GM19193 (cell line): ENCODE results near the gene CIPC.

ENCODE experiments used
- POLR2A ChIP-seq: IDR thresholded peaks from 4 replicates; pipeline ENCODE4 v1.6.1; 2011; ENCODE audit not compliant: insufficient read depth, insufficient read length; ENCODE audit errors: extremely low read depth

The CIPC gene

DNA sequence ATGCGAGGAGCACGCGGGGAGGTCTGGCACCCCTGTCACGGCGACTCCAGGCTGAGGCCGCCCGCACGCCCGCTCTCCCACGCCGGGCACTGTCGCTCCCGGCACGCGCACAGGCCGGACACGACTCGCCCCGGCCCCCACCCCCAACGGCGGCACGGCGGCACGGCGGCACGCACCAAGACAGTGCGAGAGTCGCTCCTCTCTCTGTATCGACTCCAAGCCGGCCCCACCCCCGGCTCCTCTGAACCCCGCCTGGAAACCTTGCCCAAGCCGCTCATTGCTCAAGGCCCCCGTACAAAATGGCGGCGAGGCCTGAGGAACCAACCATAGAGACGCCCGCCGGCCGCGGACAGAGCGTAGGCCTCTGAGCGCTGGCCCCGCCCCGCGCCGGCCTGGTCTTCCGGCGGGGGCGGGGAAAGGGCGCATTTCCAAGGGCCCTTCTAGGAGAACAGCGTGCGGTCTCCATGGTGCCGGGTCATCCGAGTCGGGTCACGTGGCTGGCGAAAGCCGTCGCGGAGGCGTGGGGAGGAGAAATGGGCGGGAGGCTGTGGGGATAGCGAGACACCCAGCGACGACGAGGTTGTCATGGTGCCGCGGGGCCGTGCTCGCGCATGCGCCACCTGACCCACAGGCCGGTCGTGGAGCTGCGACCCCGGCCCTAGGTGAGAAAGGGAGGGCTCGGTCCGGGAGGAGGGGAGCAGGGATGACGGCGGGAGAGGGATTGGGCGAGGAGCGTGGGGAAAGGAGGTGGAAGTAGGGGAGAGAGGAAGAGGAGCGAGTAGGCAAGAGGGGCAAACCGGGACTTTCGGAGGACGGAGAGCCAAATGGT is at the start of gene CIPC:
Gene CIPC (plus strand): TSS at position 559 of the 829 bp plus-strand sequence. CDS start 7,451 bp downstream, outside the sequence.
- peak; percentile 76 for TF ChIP-seq POLR2A

GRCh38 chr14:77051116-77051515 is 46.9 kb upstream of the CIPC start:
- TF ChIP-seq POLR2A = no peak

GRCh38 chr14:77052281-77053044 is 45.6 kb upstream of the CIPC start:
- no peak for TF ChIP-seq POLR2A

DNA sequence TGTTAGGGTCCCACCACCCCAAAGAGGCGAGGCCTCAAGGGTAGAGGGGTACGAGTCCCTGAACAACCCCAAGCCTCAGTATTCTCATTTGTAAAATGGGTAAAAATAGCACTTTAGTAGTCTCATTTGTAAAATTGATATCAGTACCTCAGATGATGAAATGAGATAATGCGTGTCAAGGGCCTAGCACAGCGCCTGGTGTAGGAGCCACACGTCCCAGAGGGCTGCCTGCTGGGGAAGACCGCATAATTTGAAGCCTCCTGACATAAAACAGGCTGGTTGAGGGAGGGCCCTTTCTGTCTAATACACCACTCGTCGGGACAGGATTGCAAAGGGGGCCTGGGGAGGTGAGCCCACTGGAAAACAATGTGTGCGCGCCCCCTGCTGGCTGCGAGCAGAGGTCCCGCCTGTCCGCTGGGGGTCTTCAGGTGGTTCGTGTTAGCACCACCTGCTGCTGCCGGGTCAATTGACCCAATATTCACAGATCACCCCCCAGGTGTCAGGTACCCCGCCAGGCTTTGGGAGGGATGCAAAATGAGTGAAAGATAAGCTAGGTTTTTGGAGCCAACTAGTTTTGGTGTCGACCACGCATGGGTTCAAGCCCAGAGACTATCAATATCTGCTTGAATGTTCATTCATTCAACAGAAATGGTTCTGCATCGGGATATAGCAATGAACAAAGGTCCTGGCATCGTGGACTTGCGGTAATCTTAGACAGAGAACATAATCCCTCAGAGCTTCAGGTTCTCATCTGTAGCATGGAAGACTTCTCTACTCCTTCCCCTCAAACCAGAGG is 44.8 kb upstream of the CIPC start:
- no peak for TF ChIP-seq POLR2A

GRCh38 chr14:77055306-77055705 is 42.8 kb upstream of the CIPC start:
- no peak for TF ChIP-seq POLR2A

DNA sequence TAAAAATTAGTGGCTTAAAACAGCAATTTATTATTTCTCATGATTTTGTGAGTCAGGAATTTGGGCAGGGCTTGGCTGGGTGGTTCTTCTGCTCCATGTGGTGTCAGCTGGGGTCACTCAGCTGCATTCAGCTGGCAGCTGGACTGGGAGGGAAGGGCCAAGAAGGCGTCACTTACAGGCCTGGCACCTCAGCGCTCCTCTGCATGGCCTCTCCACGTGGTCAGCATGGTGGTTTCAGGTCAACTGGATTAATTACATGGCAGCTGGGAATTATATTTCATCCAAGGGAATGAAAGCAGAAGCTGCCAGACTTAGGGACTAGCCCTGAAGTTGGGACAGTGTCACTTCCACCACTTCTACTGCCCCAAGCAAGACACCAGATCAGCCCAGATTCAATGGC is 42.1 kb upstream of the CIPC start:
- no peak for TF ChIP-seq POLR2A

DNA sequence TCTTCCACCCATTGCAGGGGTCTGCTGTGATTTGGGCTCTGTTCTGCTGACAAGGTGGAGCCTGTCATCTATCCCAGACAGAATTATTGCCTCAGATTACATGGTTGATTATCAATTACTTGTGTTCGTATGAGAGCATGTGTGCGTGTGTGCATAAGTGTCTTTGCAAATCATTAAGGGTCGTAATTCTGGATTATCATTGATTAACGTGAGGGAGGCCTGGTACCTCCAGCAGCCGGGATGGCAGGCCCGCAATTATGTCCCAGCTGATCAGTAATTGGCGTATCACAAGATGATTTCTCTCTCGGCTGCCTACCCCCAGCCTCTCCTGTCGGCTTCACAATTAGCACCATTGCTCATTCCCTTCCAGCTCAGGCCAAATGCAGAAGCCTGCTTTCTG is 39.9 kb upstream of the CIPC start:
- no peak for TF ChIP-seq POLR2A

DNA sequence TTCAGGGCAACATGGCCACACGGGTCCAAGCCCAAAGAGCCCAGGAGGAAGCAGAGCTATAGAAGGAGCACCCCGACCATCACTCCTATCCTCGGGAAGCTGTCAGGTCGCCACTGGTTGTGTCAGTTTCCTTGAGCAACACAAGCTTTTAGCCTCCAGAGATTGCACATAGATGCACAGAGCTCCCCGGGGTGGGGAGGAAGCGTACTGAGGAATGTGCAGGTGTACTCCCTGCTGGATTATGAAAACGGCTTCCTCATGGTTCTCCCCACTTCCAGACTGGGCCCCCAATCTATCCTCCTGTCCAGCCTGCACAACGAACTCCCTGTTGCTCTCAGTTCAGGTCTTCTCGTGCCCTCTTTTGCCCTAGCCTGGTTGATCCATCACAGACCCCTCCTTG is 39.3 kb upstream of the CIPC start:
- no peak for TF ChIP-seq POLR2A

DNA sequence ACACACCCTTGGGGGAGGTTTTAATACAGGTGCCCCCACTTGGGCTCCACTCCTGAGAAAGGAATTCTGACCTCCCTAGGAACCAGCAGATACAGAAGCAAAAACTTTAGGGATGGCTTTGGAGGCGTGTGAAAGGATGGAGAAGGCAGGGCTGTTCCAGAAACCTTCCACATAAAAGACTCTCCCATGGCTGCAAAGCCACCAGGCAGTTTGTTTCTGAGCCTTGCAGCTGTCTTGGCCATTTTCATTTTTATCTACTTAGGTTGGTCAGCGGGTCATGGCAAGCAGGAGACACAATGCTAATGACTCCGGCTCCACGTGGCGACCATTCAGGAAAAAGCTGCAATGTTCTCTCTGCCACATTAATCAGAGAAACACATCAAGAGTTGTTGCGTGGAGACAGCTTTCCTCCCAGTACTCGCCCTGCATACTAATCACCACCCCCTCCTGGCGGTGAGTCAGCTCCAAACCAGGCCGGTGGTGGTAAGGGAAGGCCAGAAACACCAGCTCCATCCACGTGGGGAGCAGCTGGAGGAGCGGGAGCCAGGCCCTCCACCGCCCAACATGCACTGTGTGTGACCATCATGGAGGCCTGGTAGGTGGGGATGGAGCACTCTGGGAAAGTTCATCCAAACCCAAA is 38.7 kb upstream of the CIPC start:
- TF ChIP-seq POLR2A = no peak

DNA sequence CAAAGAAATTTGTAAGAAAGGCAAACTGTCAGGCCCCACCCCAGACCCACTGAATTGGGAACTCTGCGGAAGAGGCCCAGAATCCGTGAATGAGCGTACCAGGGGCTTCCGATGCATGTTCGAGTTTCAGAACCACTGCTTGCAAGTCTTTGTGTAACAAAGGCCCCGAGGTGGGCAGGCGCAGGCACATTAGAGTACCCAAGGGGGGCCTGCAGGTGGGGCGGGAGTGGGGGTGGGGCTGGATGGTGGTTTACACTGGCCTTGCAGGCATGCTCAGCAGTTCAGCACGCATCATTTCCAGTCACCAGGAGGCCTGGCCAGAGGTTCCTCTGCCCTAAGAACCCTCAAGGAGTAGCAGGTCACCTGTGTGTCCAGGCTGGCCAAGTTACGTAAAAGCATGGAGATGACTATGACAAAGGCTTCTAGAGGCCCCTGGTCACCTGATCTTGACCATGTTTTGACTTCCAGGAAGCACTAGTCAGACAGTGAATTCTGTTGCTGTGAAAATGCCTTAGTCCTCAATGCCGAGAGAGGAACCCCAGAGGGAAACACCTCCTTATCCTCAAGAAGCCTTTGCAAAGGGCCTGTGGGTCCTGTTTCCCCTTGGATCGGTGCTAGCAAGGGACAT is 36.3 kb upstream of the CIPC start:
- TF ChIP-seq POLR2A = no peak

DNA sequence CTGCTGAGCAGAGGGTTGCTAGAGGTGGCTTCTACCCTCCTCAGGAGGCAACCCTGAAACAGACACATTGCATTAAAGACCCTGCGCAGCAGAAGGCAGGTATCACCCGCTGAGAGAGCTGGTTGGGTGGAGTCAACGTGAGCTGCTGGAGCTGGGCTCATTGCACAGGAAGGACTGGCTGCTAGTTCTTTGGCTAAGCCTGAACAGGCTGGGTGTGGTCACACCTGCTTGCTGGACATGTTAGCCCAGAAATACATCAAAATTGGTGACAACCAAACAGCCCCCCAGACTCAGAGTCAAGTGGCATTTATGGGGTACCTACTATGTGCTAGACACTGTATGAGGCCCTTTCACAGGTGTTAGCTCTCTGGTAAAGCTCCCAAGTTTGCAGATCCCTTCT is 35.8 kb upstream of the CIPC start:
- no peak for TF ChIP-seq POLR2A

- no peak for TF ChIP-seq POLR2A
Measured at GRCh38 chr14:77063571-77064171, 34.4 kb upstream of the CIPC start.

DNA sequence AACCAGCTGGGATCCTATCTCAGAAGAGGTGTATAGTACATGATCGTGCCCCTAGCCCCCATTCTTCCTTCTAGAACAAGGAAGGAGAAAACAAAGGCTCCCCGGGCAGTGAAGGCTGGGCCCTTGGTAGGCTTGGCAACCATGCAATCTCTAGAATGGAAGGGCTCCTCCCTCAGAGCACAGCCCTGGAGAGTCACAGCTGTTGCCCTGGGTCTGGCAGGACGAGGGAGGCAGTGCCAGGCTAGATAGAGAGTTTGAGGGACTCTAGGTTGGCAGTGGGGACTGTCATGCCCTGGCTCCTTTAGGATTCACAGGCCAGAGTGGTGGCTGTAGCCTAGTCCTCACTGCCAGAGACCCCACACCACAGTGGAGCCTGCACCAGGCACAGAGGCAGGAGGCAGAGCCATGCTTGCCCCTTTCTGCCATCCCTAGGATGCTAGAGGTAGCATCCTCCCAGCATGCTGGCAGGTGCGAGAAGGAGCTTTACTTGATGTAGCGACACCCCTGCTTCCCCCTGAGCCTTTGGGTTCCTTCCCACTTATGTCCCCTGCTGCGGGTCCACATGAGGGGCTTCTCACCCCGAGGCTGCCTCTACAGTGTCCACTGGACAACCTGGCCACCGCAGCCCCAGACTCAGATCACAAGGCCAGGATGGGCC is 33.4 kb upstream of the CIPC start:
- no peak for TF ChIP-seq POLR2A
